ENCODE results near the gene SMIM29.

The SMIM29 gene

DNA sequence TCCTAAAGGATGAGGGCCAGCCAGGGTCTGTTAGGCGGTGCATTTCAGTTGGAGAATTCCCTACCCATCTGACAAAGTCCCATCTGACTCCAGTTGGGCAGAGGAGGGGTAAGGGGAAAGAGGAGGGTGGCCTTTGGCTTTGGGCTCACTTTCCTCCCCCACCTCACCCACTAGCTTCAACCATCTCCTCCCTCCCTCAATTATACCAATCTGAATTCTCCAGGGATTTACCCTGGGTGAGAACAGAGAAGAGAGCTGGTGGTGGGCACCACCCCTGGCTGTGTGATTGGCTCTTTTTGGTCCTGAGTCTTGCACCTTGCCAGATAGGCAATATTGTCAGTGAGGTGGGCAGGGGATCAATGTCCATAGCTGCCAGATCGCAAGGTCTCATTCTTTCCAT is 8.9 kb downstream of the SMIM29 start:
- no peak for DNase-seq

DNA sequence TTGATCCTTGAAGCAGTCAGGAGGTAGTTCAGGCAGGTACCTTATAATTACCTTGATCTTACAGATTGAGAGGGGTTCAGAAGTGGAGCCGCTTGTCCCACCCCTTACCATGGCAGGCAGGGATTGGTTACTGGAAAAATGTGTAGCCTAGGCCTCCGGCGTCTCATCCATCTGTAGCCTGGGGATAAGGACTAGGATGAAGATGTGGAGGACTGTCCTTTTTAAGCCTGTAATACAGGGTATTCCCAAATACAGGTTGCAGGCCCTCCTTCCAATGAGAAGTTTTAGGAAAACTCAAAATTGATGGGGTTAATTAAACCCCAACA is 9.3 kb downstream of the SMIM29 start:
- DNase-seq, result no peak

DNA sequence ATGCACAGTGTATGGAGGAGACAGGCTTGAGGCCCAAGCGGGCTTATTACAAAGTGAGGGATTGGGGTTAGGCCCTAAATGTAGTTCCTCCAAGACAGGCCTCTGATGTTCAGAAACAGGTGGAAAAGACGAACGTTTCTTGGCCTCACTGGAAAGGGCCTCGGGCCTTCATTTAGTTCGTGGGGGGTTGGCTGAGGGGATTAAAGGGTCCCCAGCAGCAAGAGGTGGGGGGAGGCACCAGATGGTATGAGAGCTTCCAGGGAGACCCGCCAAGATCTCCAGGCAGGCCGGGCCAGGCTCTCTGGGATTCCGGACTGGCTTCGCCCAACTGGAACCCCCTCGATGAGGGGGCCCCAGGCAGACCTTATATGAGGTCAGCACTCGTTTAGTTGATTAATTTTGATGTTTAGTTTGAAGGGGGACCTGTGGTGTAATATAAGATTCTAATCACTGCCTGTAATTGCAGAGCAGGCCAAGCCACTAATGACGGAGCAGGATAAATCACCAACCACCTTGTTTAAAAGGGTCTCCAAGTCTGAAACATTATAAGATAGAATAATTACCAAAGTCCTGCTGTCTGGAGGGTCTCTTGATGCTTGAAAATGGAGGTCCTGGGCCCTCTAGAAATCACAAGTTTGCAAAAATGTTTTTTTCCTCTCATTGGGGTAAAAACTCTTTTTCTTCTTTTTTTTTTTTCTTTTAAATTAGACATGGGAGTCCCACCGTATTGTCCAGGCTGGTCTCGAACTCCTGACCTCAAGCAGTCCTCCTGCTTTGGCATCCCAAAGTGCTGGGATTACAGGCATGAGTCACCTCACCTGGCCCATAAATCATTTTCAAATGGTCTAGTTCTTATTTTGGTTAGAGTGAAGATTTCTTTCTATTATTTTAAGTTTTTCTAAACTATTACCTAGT is 10.0 kb downstream of the SMIM29 start:
- no peak for DNase-seq

DNA sequence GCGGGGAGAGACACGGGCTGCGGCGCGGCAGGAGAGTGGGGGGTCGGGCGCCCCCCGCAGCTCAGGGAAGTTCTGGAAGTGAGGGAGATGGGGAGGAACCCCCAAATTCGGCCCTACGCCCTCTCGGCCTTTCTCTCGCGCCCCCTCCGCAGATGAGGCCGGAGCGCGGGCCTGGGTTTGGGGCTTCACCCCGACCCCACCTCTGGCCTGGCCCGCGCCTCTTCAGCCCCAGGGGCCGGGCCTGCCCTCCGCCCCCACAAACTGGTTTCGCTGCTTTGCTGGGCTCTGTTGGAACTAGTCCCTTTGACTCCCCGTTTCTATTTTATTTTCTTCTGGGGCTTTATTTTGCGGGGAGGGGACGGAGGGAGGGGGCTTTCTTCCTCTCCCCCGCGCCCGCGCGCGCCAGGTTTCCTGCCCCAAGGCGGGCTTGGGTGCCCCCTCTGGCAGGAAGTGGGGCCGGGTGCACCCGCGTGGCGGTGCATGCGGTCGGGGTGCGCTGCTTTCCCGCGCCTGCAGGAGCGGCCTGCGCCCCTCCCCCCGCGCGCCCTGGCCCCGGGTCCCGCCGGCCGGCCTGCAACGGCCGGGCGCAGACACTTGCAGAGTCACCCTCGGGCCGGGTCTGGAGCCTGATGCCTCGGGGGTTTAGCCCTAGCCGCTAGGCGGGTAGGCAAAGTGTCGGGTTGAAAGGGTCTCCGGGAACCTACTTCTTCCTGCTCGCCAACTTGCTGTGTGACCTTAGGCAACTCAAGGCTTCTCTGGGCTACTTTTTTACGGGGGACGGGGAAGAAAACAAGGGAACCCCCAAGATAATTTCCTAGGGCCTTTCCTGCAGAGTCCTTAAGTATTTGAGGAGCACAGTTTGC is 10.9 kb downstream of the SMIM29 start:
- DNase-seq, result peak; percentile 84

DNA sequence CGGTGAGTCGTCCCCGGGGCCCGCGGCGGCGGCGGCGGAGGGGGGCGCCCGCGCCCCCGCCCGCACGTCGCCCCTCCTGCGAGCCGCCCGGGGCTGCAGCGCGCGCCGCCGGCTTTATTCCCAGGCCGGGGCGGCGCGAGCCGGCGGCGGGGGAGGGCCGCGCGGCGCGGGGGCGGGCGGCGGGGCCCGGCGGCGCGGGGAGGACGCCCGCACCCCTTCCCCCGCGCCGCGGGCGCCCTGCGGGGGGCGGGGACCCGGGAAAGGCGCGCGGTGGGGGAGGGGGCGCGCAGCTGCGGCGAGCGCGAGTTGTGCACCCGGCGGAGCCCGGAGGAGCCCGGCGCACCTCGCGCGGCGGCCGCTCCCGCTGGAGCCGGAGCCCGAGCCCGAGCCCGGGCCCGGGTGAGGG is 11.5 kb downstream of the SMIM29 start:
- DNase-seq, result peak; percentile 63

DNA sequence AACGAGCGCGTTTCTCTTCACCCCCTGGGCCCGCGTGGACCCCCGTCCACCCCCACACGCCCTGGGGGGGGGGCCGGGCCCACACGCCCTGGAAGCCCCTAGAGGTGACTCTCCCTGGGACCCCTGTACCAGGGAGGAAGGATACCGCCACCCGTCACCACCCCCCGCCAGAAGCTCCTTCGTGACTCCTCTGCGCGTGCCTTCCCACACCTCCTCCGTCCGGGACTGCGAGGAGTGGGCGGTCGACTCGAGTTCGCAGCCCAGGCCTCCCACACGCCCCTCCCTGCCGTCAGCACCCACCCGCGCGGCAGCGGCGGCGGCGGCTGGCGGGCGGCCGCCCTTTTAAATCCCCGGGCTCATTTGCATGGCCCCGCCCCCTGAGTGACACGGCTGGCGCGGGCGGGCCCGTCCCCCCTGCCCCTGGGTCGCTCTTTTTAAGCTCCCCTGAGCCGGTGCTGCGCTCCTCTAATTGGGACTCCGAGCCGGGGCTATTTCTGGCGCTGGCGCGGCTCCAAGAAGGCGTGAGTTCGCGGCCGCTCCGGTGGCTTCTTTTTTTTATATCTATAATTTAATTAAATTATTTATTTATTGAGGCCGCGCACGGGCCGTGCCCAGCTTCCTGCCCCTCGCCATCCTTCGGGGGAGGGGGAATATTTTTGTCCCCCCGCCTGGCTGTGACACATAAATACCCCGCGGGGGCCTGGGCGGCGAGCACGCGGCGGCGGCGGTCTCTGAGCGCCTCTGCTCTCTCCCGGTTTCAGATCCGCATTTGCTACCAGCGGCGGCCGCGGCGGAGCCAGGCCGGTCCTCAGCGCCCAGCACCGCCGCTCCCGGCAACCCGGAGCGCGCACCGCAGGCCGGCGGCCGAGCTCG is 12.1 kb downstream of the SMIM29 start, which contains the start of gene HMGA1:
Gene HMGA1, plus strand, starts transcription at position 431 of the 873 bp plus-strand sequence. CDS start 3,908 bp downstream, outside the sequence.
- peak; percentile 97 for DNase-seq

DNA sequence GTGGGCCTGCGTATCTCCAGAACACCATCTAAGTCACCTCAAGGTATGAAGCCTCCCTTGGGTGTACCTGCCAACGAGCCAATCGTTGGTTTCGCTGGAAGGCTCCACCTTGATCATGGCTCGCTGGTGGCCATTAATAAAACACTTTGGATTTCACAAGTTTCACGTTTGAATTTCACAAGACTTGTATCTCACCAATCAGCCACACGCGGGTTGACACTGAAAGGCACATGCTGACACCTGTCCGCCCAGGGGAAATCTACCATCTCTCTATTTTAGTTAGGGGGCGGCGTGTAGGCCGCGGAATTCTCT is 12.7 kb downstream of the SMIM29 start:
- no peak for DNase-seq

DNA sequence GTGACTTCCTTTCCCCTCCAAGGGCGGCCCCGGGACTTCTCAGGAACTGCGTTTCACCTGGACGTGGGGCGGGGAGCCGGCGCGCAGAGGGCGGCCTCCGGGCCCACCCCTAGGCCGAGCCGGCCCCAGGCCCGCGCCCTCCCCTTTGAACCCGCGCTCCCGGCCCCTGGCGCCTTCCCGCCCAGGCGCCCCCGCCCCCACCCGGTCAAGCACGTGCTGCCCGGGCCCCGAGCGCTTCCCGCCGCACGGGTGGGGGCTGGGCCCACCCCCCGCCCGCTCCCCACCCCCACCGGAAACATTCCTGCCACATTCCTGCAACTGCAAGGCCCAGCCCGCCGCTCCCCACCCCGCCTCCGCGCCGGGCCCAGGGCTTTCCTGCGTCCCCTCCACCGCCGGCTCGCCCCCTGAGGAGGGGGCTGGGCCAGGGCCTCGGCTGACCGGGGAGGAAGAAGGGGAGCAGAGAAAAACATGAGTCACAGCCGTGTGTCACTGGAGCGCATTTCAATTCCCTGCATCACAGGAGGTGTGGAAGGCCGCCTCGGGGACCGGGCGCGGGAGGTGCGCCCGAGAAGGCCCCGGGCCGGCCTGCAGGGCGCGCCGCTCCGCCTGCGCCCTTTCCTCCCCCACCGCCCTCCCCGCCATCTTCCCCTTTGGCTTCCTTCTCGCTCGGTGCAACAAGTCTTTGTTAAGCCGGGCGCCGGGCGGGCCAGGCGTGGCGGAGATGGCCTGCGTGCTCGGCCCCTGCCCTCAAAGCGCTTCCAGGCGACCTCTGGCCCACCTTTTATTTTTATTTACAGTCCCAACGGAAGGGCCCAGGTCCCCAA is 13.3 kb downstream of the SMIM29 start:
- no peak for DNase-seq

DNA sequence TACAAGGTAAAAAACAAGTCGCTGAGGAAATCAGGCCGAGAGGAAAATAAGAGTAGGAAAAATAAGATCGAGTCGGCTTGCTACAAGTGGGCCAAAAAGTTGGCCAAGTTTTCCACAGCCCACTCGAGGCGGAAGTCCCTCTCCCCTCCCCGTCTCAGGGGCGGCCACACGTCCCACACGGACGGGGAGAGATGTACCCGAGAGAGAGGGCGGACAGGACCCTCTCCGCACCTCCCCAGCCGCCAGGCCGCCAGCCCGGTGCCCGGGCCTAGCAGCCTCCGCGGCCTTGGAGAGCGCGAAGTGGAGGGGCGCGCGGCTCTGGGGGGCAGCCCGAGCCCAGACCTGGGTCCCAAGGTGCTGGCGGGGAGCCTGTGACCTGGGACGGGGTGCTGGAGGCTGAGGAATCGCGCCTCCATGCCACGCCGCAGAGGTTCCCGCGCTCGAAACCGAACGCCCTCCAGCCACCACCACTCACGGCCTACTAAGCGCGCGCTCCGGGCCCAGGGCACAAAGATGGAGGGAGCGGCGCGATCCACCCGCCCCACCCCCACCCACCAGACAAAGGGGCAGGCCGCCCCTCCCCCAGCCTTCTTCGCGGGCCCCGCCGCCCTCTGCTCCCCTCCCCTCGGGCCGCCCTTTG is 14.0 kb downstream of the SMIM29 start:
- no peak for DNase-seq

DNA sequence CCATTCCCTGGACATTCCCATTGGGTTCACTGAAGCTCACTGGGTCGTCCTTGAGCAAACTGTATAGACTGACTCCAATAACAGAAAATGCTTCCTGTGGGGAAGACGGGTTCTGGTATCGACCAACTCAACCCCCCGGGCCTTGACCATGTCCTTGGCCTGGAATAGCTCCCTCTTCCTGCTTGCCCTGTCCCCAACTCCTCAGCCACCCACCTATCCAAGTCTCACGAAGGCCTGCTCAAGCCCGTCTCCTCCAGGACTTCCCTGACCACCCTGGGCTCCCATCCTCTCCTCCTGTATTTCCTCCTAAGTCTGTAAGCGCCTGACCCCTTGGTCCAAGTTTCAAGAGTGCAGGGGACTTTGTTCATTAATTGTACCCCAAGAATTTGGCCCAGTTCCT is 14.9 kb downstream of the SMIM29 start:
- DNase-seq, result no peak

DNA sequence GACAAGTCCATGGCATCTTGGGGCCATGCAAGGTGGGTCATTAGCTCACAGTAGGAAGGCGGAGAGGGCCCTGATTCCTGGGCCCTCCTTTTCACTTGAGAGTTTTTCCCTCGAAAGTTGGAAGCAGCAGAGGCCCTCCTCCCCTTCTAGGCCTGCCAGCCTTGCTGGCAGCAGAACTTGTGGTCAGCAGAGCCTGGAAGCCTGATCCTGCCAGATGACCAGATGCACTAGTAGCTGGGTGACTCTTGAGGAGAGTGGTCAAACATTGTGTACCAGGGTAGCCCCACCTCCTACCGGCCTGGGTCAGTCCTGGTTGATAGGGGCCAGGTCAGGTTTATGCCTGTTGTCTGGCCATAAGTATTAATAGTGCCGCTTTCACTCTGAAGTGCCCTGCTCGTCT is 15.9 kb downstream of the SMIM29 start:
- DNase-seq, result no peak

DNA sequence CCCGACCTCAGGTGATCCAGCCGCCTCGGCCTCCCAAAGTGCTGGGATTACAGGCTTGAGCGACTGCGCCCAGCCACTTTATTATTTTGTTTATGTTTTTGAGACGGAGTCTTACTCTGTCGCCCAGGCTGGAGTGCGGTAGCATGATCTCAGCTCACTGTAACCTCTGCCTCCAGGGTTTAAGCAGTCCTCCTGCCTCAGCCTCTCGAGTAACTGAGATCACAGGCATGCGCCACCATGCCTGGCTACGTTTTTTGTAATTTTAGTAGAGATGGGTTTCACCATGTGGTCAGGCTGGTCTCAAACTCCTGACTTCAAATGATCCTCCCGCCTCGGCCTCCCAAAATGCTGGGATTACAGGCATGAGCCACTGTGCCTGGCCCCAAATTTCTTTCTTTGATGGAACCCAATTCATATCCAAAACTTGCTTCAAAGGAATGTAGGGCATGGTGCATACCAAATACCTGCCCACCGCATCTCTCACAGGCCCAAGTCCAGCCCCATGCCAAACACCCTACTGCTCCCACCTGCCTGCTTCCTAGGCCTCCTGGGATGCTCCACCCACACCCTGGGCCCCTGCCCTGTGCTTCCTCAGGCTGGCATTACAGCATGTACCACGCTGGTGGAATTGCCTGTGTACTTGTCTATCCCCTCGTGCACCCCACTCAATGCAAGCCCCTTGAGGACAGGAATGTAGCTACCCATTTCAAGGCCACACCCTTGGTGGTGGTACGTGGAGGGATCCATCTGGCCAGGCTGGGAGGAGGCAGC is 17.1 kb downstream of the SMIM29 start:
- DNase-seq, result no peak

DNA sequence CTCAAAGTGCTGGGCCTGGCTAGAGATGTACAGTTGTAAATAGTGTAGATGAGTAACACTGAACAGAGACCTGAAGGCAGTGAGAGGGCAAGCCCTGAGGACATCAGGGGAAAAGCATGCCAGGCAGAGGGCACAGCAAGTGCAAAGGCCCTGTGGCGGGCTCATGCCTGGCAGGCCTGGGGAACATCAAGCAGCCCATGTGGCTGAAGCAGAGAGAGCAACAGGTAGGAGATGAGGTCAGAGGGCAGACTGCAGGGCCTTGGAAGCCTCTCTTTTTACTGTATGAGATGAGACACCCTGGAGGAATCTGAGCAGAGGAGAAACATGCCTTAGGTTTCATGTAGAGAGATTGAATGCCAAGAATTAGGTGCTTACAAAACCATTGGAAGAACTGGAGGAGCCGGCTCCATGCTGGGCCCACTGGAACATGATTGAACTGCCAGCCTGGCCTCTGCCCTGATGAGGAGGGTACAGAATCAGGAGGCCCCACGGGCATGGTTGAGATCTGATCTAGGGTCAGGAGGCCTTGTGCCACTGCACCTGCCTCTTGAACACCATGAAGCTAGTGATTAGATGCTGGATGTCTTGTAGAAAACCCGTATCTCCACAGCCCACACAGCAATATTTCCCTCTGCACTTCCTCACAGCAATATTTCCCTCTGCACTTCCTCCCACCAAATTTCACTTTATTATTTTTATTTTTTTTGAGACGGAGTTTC is 18.0 kb downstream of the SMIM29 start:
- no peak for DNase-seq

DNA sequence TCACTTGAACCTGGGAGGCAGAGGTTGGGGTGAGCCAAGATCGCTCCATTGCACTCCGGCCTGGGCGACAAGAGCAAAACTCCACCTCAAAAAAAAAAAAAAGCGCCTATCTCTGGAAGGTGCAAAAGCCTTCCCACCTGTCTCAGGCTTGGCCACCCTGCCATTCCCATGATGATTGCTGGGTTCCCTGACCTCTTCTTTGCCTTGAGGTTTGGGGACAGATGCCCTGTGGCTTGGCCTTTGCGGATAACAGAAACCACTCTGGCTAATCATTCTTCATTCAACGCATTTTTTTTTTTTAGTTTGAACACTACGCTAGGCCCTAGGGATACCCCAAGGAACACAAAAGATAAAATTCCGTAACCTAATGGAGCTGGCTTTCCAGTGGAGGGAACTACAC is 18.9 kb downstream of the SMIM29 start:
- DNase-seq, result no peak

DNA sequence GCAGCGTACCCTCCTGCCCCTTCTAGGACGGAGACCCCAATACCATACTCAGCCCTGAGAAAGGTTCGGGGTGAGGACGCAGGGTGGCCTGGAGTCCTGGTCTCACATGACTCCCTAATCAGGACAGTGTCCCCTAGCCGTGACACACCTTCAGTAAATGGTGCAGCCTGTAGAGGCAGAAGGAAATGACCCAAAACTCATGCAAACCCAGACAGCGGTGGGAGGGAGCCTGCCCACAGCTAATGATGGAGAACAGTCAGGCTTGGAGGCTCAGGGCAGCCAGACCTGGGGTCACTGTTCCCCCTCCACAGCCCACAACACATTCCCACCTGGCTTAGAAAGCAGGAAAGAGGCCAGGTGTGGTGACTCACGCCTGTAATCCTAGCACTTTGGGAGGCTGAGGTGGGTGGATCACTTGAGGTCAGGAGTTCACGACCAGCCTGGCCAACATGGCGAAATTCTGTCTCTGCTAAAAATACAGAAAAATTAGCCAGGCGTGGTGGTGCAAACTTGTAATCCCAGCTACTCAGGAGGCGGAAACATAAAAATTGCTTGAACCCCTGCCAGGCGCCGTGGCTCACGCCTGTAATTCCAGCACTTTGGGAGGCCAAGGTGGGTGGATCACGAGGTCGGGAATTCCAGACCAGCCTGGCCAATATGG is 20.9 kb downstream of the SMIM29 start:
- DNase-seq, result no peak

DNA sequence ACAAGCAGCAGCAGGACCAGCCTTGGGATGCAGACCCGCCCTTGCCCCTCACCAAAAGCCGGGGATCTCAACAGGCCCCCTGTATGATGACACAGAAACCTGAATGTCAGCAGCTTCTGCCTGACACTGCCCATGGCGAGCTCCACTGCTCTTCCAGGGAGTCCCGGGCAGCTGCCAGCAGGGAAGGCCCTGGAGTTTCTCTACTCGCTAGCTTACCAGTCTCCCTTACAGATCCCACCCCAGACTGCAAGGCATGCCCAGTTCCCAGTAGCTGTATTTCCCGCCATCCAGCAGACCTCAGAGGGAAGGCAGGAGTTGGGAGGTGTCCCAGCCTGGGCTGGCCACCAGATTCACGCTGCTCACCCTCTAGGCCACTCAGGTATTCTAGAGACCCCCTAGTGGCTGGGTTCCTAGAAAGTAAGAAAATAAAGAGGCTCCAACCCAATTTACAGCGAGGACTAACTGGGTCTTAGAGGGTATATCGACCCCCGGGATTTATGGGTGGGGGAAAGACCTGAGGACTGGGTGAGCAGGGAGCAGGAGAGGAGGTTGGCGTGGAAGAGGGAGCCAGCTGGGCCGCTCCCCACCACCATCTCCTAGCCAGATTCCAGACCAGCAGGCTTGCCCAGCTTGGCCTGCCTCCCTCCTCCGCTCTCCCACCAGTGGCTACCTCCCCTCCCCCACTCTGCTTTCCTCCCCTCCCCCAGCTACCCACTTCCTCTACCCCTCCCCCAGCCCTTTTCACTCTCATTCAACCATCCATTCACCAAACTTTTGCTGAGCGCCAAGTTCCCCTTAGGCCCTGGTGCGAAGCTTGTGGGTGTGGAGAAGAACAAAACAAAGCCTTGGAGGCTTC is 21.8 kb downstream of the SMIM29 start:
- peak; percentile 64 for DNase-seq

DNA sequence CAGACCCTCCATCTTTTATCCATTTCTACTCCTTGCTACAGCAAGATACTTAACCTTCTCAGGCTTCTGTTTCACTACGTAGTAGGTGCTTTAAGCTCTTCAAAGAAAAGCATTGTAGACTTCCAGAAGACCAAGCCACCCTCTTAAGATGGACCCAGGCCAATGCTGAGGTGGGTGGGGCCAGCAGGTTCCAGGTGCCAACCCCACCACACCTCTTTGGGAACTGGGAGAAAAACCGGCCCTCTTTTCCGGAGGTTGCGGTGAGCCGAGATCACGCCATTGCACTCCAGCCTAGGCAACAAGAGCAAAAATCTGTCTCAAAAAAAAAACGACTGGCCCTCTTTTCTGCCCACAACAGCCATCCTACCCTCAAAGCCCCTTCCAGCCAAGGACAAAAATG is 22.7 kb downstream of the SMIM29 start:
- no peak for DNase-seq

DNA sequence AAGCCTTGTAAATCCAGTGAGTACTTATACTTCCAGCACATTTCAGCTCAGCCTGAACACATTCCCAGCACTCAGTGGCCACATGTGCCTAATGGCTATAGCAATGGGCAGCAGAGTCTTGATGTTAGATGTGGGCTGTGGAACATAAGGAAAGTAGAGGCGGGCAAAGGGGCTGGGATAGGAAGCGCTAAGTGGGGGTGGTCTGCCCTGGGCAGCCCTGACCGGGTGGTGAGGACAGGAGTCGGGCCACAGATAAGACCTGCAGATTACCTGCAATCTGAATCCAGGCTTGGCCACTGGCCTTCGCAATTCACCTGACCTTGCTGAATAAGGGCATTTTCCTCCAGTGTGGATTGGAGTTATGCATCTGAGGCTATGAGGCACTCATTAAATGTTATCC is 23.3 kb downstream of the SMIM29 start:
- DNase-seq, result no peak
